Muscle layer of colon (tissue), 2 donors: Measurements from ENCODE around the gene ASB10.
A peak's percentile ranks its signal among the peaks of the same experiment; 100 is the strongest.

Experiments used
- H3K27ac ChIP-seq: one replicate; pipeline ENCODE4 v1.7.0; 2013; ENCODE audit warnings: low read depth, mild to moderate bottlenecking, low read length, moderate library complexity
- H3K27me3 ChIP-seq, 2 donors: one replicate each; pipeline ENCODE4 v1.7.0; 2013; ENCODE audit warnings: low read length in 2 of 2, mild to moderate bottlenecking in 2 of 2; ENCODE audit not compliant: insufficient read depth in 2 of 2, control insufficient read depth in 1 of 2
- H3K36me3 ChIP-seq: one replicate; pipeline ENCODE4 v1.7.0; 2013; ENCODE audit warnings: mild to moderate bottlenecking, low read length; ENCODE audit not compliant: insufficient read depth
- H3K4me1 ChIP-seq: one replicate; pipeline ENCODE4 v1.7.0; 2013; ENCODE audit warnings: mild to moderate bottlenecking, low read length; ENCODE audit not compliant: insufficient read depth
- H3K4me3 ChIP-seq, 2 donors: one replicate each; pipeline ENCODE4 v1.7.0; 2013; ENCODE audit warnings: low read length in 2 of 2, low read depth in 1 of 2, mild to moderate bottlenecking in 1 of 2, moderate library complexity in 1 of 2
- H3K9ac ChIP-seq: one replicate; pipeline ENCODE4 v1.7.0; 2013; ENCODE audit warnings: low read length
- H3K9me3 ChIP-seq: one replicate; pipeline ENCODE4 v1.7.0; 2013; ENCODE audit warnings: mild to moderate bottlenecking, low read length
- donor health status: abdominal sarcoma.
- donor health status: Adenocarcinoma of cecum.

The ASB10 gene

DNA sequence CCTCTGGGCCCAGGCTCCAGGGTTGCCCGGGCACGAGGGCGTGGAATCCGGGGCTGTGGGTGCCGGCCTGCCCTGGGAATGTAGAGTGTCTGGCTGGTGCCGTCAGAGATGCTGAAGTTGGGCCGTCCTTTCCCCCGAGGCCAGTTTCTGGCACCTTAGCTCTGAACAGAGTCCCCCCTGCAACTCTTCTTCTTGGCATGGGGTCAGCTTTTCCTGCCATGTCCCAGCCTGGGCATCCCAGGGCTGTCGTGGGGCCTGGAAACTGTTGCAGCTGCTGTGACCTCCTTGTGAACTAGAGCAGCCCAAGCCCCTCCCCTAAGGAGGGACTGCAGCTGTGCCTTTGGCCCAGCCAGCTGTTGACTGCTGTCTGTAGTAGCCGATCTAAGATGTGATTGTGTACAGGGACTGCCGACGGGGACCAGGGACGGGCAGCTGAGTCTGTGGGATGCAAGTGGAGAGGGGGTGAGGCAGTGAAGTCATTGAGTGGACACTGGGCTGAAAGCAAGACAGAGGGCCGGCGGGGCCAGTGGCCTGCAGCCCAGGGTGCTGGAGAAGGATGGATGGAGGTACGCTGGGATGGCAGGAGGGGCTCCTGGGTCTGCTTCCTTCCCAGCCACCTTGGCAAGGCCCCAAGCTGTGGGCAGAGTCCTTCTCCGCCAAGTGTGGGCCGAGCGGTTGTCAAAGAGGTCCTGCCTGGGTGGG is 55.3 kb downstream of the ASB10 start:
- no peaks in the 10 kb centered on the region for H3K9me3 ChIP-seq
- H3K27me3 ChIP-seq, result no peaks in the 10 kb centered on the region
- H3K36me3 ChIP-seq, result peaks cover 69% of the 10 kb centered on the region
- H3K27ac ChIP-seq, result no peak overlapping the region
- H3K9ac ChIP-seq, result no peak overlapping the region
- H3K4me1 ChIP-seq, result no peaks in the 10 kb centered on the region
- no peak overlapping the region for H3K4me3 ChIP-seq

DNA sequence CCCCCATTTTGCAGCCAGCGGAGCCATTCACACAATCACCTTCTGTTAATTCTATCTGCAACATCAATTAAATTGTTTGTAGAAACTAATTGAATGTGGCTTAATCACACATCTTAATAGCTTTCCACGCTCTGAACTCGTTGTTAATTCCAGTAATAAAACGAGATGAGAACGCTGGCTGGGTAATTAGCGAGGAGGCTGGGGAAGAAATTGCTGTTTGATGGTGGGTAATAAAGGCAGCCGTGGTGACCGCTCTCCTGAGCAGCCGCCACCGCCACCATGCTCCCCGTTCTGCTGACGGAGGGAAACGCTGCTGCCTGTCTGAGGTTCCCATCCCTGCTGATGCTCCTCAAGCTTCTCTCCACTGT is 55.8 kb downstream of the ASB10 start:
- Histone ChIP-seq H3K36me3 (peaks cover 64% of the 10 kb centered on the region), H3K4me1 (no peaks in the 10 kb centered on the region), H3K9me3 (no peaks in the 10 kb centered on the region), H3K9ac (no peak overlapping the region), H3K4me3 (no peak overlapping the region), H3K27ac (no peak overlapping the region), H3K27me3 (no peaks in the 10 kb centered on the region)

DNA sequence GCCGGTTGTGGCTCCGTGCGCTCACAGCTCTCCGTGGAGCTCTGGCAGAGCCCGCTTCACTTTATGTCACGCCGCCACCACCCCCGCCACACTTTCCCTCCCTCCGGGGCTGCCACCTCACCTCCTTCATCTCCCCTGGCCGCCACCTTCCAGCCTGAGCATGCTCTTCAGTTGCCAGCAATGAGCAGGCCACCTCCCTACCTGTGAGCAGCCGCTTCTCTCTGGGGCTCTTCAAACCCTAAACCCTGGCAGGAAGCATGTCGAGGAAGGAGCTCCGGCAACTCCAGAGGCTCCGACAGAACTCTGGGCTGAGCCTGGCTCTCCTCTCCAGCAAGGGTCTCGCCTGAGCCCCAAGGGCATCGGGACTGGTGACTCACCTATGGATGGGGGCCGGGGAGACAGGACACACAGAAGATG is 56.3 kb downstream of the ASB10 start:
- no peak overlapping the region for H3K9ac ChIP-seq
- no peak overlapping the region for H3K27ac ChIP-seq
- no peaks in the 10 kb centered on the region for H3K4me1 ChIP-seq
- H3K9me3 ChIP-seq, result no peaks in the 10 kb centered on the region
- H3K27me3 ChIP-seq, result no peaks in the 10 kb centered on the region
- H3K4me3 ChIP-seq, result no peak overlapping the region
- peaks cover 59% of the 10 kb centered on the region for H3K36me3 ChIP-seq

DNA sequence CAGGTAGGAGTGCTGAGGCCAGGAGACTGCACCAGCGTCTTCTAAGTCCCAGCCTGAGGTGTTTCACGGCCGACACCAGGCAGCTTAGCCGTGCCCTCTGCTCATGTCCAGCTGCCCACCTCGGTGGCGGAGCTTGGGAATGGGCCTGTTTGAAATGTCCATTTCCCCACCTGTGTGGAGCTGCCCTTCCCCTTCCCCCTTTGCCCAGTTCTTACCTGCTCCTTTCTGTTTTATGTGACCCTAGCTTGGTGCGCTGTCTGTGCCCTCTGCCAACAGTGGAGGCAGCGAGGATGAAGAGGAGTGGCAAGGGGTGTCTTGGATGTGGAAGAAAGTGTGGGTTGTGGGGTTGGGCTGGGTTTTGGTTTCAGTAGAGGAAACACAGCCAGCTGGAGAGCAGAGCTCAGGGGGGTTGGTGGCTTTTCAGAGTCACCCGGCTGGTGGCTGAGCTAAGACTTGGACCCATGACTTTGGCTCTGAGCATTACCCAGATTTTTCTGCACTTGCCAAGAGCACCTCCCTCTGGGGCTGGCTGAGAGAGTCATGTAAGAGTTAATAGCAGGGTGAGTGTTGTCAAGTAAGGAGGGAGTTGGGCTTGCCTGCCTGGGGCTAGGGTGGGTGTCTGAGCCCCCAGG is 57.0 kb downstream of the ASB10 start:
- H3K9ac ChIP-seq, result no peak overlapping the region
- H3K36me3 ChIP-seq, result peaks cover 52% of the 10 kb centered on the region
- no peak overlapping the region for H3K4me3 ChIP-seq
- H3K27ac ChIP-seq, result no peak overlapping the region
- H3K27me3 ChIP-seq, result no peaks in the 10 kb centered on the region
- no peaks in the 10 kb centered on the region for H3K9me3 ChIP-seq
- peaks cover 7% of the 10 kb centered on the region for H3K4me1 ChIP-seq

DNA sequence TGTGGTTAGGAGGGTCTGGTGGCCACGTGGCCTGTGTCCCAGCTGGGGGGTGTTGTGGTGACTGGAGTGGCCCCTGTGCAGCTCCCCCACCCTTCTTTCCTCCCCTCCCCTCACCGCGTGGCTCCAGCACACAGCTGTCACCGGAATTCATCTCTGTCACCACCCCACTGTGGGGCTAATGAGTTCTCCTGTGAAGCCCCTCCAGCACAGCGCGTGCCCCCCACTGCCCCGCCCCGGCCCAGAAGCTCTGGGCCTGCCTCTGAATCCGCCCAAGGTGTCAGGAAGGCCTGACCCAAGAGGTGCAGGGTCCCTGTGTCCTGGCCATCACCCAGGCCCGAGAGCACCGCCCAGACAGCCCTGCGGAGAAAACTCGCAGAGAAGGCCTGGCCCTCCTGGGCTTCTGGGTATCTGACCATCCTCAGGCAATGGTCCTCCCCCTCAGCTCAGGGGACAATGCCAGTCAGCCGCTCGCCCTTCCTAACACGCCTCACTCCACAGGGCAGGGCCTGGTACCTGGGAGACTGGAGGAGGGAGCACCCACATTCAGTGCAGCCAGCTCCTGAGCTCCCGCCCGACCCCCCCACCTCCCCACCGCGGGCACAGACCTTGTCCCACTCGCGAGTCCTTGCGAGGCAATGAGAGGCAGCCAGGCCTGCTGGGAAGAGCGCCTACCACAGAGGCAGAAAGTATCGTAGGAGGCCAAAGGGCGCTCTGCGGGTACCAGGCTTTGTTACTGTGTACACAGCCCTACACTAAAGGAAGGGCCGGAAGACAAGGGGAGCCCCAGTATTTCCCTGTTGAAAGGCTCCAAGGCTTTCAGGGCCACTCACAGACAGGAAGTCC is 57.7 kb downstream of the ASB10 start:
- Histone ChIP-seq H3K9me3 (no peaks in the 10 kb centered on the region), H3K36me3 (peaks cover 52% of the 10 kb centered on the region), H3K4me1 (peaks cover 13% of the 10 kb centered on the region), H3K9ac (no peak overlapping the region), H3K27me3 (no peaks in the 10 kb centered on the region), H3K4me3 (no peak overlapping the region), H3K27ac (no peak overlapping the region)

DNA sequence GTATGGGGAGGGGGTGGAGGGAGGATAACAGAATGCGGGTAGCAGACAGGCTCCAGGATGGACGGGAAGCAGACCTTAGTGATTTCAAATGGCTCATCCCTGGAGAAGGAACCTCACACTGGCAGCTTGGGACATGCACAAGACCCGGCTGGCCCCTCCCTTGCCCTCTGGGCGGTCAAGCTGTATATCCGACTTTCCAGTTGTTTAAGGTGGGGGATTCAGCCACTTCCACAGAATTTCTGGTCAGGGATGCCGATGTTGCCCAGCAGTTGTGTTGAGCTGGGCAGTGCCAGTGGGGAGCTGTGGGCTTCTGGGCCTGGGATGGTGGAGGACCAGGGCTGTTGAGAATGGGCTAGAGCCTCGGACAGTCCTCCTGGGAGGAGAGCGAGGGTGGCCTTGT is 58.3 kb downstream of the ASB10 start:
- Histone ChIP-seq H3K27me3 (no peaks in the 10 kb centered on the region), H3K4me3 (no peak overlapping the region), H3K9ac (no peak overlapping the region), H3K9me3 (no peaks in the 10 kb centered on the region), H3K4me1 (peaks cover 17% of the 10 kb centered on the region), H3K27ac (no peak overlapping the region), H3K36me3 (peaks cover 49% of the 10 kb centered on the region)

DNA sequence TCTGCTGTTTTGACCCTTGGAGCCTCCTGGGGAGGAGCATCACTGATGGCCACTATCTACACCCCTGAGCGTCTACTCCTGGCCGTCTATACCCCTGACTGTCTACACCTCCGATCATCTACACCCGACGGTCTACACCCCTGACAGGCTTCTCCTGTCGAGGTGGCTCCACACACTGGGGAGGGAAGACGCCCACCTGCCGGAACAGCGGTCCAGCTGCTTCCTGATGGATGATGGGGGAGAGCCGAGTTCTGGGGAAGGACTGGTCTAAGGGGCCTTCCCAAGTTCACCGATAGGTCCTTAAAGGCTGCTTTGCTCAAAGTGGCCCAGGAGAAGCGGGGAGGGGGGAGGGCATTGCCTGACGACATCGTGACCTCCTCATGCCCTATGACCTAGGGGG is 58.9 kb downstream of the ASB10 start:
- H3K9ac ChIP-seq, result no peak overlapping the region
- no peak overlapping the region for H3K27ac ChIP-seq
- H3K36me3 ChIP-seq, result peaks cover 46% of the 10 kb centered on the region
- H3K9me3 ChIP-seq, result no peaks in the 10 kb centered on the region
- peaks cover 17% of the 10 kb centered on the region for H3K4me1 ChIP-seq
- no peaks in the 10 kb centered on the region for H3K27me3 ChIP-seq
- H3K4me3 ChIP-seq, result no peak overlapping the region

DNA sequence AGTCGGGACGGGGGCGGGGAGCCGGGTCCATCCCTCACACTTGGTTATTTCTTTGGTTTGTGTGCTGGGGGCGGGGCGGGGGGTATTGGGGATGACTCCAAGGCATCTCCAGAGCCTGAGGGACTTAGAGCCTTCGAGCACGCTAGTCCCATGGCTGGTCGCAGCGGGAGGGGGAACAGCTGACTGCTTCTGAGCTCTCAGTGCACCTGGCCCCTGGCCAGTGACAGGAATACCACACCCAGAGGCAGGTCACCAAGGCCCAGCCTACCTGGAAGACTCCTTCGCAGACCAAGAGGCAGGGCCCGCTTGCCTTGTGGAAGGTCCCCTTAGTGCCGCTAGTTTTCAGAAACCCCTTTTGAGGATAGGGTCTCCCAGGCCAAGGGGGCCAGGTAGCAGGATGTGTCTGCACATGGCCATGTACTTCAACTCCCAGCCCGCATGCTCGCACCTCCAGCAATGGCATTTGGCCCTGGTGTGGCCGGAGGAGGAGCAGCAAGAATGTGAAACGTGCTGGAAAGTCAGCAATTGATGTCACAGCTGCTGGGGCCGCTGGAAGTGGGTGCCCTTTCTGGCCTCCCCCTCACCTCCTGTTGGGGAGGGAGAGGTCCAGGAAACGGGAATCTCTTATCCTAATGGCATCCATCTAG is 60.4 kb downstream of the ASB10 start:
- Histone ChIP-seq H3K9me3 (no peaks in the 10 kb centered on the region), H3K36me3 (peaks cover 41% of the 10 kb centered on the region)

DNA sequence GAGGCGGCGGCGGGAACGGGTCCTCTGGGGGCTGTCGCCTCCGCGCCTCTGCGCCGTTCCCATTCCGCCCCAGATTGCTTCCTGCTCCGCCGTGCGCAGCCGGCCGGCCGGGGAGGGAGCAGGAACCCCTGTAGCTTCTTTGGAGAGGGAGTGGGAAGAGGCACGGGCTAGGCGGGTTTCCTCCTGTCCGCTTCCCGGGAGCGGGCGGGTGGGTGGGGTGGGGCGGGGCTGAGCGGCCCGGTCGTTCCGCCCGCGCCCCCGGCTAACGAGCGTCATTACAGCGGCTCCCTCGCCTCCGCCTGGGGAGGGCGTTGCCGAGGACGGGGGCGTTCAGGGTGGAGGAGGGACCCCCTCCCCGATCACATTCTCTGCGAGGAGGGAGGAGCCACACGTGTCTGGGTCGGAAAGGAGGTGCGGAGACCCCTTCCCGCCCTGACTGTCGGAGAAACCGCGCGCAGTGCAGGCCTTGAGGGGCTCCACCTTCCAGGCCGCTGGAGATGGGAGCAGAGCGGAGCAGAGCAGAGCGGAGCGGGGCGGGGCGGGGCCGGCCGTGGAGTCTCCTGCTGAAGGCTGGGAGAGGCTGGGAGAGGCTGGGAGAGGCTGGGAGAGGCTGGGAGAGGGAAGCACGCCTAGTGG is 61.1 kb downstream of the ASB10 start:
- peak overlapping the region in 1 of 2 donors; percentile 49 for H3K4me3 ChIP-seq
- H3K36me3 ChIP-seq, result peaks cover 39% of the 10 kb centered on the region
- H3K27me3 ChIP-seq, result no peaks in the 10 kb centered on the region
- no peak overlapping the region for H3K9ac ChIP-seq
- no peaks in the 10 kb centered on the region for H3K9me3 ChIP-seq
- peaks cover 17% of the 10 kb centered on the region for H3K4me1 ChIP-seq
- no peak overlapping the region for H3K27ac ChIP-seq

More for the DNA sequence above, 60.4 kb downstream of the ASB10 start:
- no peak overlapping the region for H3K27ac ChIP-seq
- H3K4me3 ChIP-seq, result no peak overlapping the region
- H3K9ac ChIP-seq, result no peak overlapping the region
- H3K4me1 ChIP-seq, result peaks cover 17% of the 10 kb centered on the region
- no peaks in the 10 kb centered on the region for H3K27me3 ChIP-seq
